Sigmoid colon (tissue), 4 donors: Measurements from ENCODE around the gene SLC25A33.

ENCODE experiments used
- CTCF ChIP-seq, 4 experiments: fragments of 450-650 bp in 3 of 4; fragments of 200-600 bp in 1 of 4; IDR thresholded peaks; one replicate each; pipeline ENCODE4 v1.5.1; 2016 to 2019; ENCODE audit warnings: antibody characterized with exemption in 4 of 4, mild to moderate bottlenecking in 3 of 4, moderate library complexity in 2 of 4
- POLR2AphosphoS5 ChIP-seq, 4 donors: sonication (generic); formaldehyde crosslinking; IDR thresholded peaks; one replicate each; pipeline ENCODE4 v1.6.1; 2017; ENCODE audit warnings: antibody characterized with exemption in 4 of 4

GRCh38 chr1:9630331-9631111 is 91.3 kb downstream of the SLC25A33 start:
- TF ChIP-seq POLR2AphosphoS5 (IDR thresholded peaks at IDR 0.05) (no peak), CTCF (IDR thresholded peaks at IDR 0.05) (no peak)
